ENCODE measurements around the gene SLC50A1. TPM values are rescaled to one million over a fixed set of nuclear protein-coding genes. Genes with fewer than 3 reads are reported as not detected.

Gene SLC50A1
- total RNA-seq, 1 donor from 2014 or later: 44.7 TPM

GRCh38 chr1:155108296-155108695 is 27.4 kb upstream of the SLC50A1 start:
- TF ChIP-seq CTCF (IDR thresholded peaks at IDR 0.05): no peak
- H3K27me3 ChIP-seq: no peaks in the 10 kb centered on the region
- intact Hi-C loops (cut with DNase I): no loop called here
- H3K4me1 ChIP-seq: peaks cover 9% of the 10 kb centered on the region
- no peak overlapping the region for H3K27ac ChIP-seq
- ATAC-seq (no peak), DNase-seq (no peak)
- H3K36me3 ChIP-seq: no peaks in the 10 kb centered on the region
- H3K9me3 ChIP-seq: no peaks in the 10 kb centered on the region
- no peak overlapping the region for H3K4me3 ChIP-seq

GRCh38 chr1:155110381-155110780 is 25.3 kb upstream of the SLC50A1 start:
- Histone ChIP-seq H3K27me3 (no peaks in the 10 kb centered on the region), H3K27ac (no peak overlapping the region), H3K9me3 (no peaks in the 10 kb centered on the region), H3K4me1 (no peaks in the 10 kb centered on the region), H3K36me3 (no peaks in the 10 kb centered on the region), H3K4me3 (no peak overlapping the region)
- no peak for TF ChIP-seq CTCF (IDR thresholded peaks at IDR 0.05)
- ATAC-seq: no peak
- intact Hi-C loops (cut with DNase I): no loop called here
- no peak for DNase-seq

- no peak for ATAC-seq
- Histone ChIP-seq H3K4me1 (no peaks in the 10 kb centered on the region), H3K9me3 (no peaks in the 10 kb centered on the region), H3K27me3 (no peaks in the 10 kb centered on the region), H3K27ac (no peak overlapping the region), H3K36me3 (no peaks in the 10 kb centered on the region), H3K4me3 (no peak overlapping the region)
- intact Hi-C loops (cut with DNase I): no loop called here
- no peak for TF ChIP-seq CTCF (IDR thresholded peaks at IDR 0.05)
- no peak for DNase-seq
Observed at GRCh38 chr1:155110826-155111225, 24.8 kb upstream of the SLC50A1 start.

- Histone ChIP-seq H3K27me3 (no peaks in the 10 kb centered on the region), H3K4me1 (no peaks in the 10 kb centered on the region), H3K27ac (no peak overlapping the region), H3K4me3 (no peak overlapping the region), H3K9me3 (no peaks in the 10 kb centered on the region), H3K36me3 (no peaks in the 10 kb centered on the region)
- intact Hi-C loops (cut with DNase I): no loop called here
- no peak for TF ChIP-seq CTCF (IDR thresholded peaks at IDR 0.05)
- DNase-seq (no peak), ATAC-seq (no peak)
Observed at GRCh38 chr1:155113450-155113980, 22.1 kb upstream of the SLC50A1 start.

GRCh38 chr1:155116113-155116764 is 19.4 kb upstream of the SLC50A1 start:
- TF ChIP-seq CTCF (IDR thresholded peaks at IDR 0.05): no peak
- ATAC-seq (peak; percentile 85), DNase-seq (peak; percentile 84)
- no peaks in the 10 kb centered on the region for H3K4me1 ChIP-seq
- peak overlapping the region; percentile 47 for H3K27ac ChIP-seq
- no peak overlapping the region for H3K4me3 ChIP-seq
- intact Hi-C loops (cut with DNase I): no loop called here
- no peaks in the 10 kb centered on the region for H3K36me3 ChIP-seq
- no peaks in the 10 kb centered on the region for H3K27me3 ChIP-seq
- no peaks in the 10 kb centered on the region for H3K9me3 ChIP-seq
